Endothelial cell of umbilical vein (primary cell): ENCODE measurements around the gene RBMS3. TPM values are rescaled to one million over a fixed set of nuclear protein-coding genes. Genes with fewer than 3 reads are reported as not detected.

Experiments
- BruUV-seq: library from RNA; stranded (reverse); fragments of 400-500 nt; replicated peaks from 2 replicates; lab custom pipeline; 2021; lab: Mats Ljungman, UMichigan
- CTCF ChIA-PET: fragments of 300-600, 350-600 bp; sonication (Branson Sonifier 250); formaldehyde crosslinking; loops from one replicate; lab custom pipeline; 2021; ENCODE audit warnings: antibody characterized with exemption, inconsistent platforms; lab: Charles Lee
- POLR2A ChIA-PET: fragments of 300-600, 350-600 bp; sonication (Branson Sonifier 250); formaldehyde crosslinking; loops from one replicate; lab custom pipeline; 2021; ENCODE audit warnings: antibody characterized with exemption, inconsistent platforms; lab: Charles Lee
- DNase-seq: peaks from one replicate; pipeline ENCODE4 v3.0.0-alpha.2; 2011; ENCODE audit warnings: low read depth, low spot score
- FAIRE-seq: peaks from 2 replicates; lab custom pipeline; 2011; peaks lifted over from hg19 to GRCh38; lab: Jason Lieb, UNC
- H2AFZ ChIP-seq: 2 replicates; pipeline ENCODE4 v1.6.0; 2012; ENCODE audit warnings: low read depth, low read length, control low read depth, inconsistent platforms
- H3K27ac ChIP-seq: 2 replicates; pipeline ENCODE4 v1.5.1; 2011; ENCODE audit warnings: low read depth, mild to moderate bottlenecking, control low read depth, low read length, moderate library complexity; ENCODE audit not compliant: insufficient read depth
- H3K27me3 ChIP-seq, 2 experiments: 2 replicates each; pipeline versions ENCODE4 v1.6.0 to v1.6.1; 2011; ENCODE audit warnings: low read length in 2 of 2, mixed read lengths in 1 of 2; ENCODE audit not compliant: control insufficient read depth in 2 of 2, insufficient read depth in 2 of 2
- H3K36me3 ChIP-seq, 2 experiments: 2 replicates in 1 of 2; 3 replicates in 1 of 2; pipeline ENCODE4 v1.5.1; 2011; ENCODE audit warnings: low read length in 2 of 2, mild to moderate bottlenecking in 1 of 2, moderate library complexity in 1 of 2; ENCODE audit not compliant: control insufficient read depth in 2 of 2, insufficient read depth in 2 of 2; ENCODE audit errors: extremely low read depth in 1 of 2
- H3K4me1 ChIP-seq: 3 replicates; pipeline ENCODE4 v1.5.1; 2011; ENCODE audit warnings: mild to moderate bottlenecking, low read length; ENCODE audit not compliant: control insufficient read depth, insufficient read depth; ENCODE audit errors: extremely low read depth
- H3K4me2 ChIP-seq: 2 replicates; pipeline ENCODE4 v1.6.1; 2011; ENCODE audit warnings: low read length, control low read depth, mixed read lengths; ENCODE audit not compliant: insufficient read depth
- H3K4me3 ChIP-seq, 3 experiments: fragments of 200-600 bp in 1 of 3; sonication (generic), shearing (Covaris generic) in 1 of 3; replicated peaks in 1 of 3; 2 replicates each; pipeline ENCODE4 v1.5.1; 2011 to 2016; ENCODE audit warnings: control low read depth in 3 of 3, low read length in 3 of 3, mild to moderate bottlenecking in 2 of 3, inconsistent platforms in 1 of 3, low read depth in 1 of 3, moderate library complexity in 1 of 3; ENCODE audit not compliant: insufficient read depth in 1 of 3
- H3K79me2 ChIP-seq: 2 replicates; pipeline ENCODE4 v1.6.0; 2012; ENCODE audit warnings: low read length, inconsistent platforms; ENCODE audit not compliant: control insufficient read depth, insufficient read depth
- H3K9ac ChIP-seq: replicated peaks from 2 replicates; pipeline ENCODE3; 2011; ENCODE audit warnings: low read length, control low read depth; ENCODE audit not compliant: insufficient read depth; ENCODE audit errors: extremely low read depth
- H3K9me1 ChIP-seq: replicated peaks from 3 replicates; pipeline ENCODE4 v1.6.0; 2011; ENCODE audit warnings: mild to moderate bottlenecking, low read length; ENCODE audit not compliant: control insufficient read depth, insufficient read depth; ENCODE audit errors: extremely low read depth
- H3K9me3 ChIP-seq: replicated peaks from 2 replicates; pipeline ENCODE4 v1.5.1; 2012; ENCODE audit warnings: low read length, inconsistent platforms; ENCODE audit not compliant: control insufficient read depth, insufficient read depth
- H4K20me1 ChIP-seq: replicated peaks from 2 replicates; pipeline ENCODE3; 2011; ENCODE audit warnings: mild to moderate bottlenecking, low read length; ENCODE audit not compliant: control insufficient read depth, insufficient read depth; ENCODE audit errors: extremely low read depth
- EZH2 ChIP-seq: IDR thresholded peaks from 2 replicates; pipeline ENCODE4 v1.6.1; 2012; ENCODE audit warnings: borderline replicate concordance, low read depth, mild to moderate bottlenecking, moderate library complexity, low read length, inconsistent platforms; ENCODE audit not compliant: severe bottlenecking
- FOS ChIP-seq: IDR thresholded peaks from 2 replicates; pipeline ENCODE4 v1.6.1; 2011; ENCODE audit warnings: mild to moderate bottlenecking, low read length, moderate library complexity, borderline replicate concordance; ENCODE audit not compliant: insufficient read depth
- GATA2 ChIP-seq: IDR thresholded peaks from 2 replicates; pipeline ENCODE4 v1.7.0; 2011; ENCODE audit warnings: low read depth, mild to moderate bottlenecking, moderate library complexity, mixed read lengths, low read length; ENCODE audit not compliant: insufficient read length, insufficient read depth
- JUN ChIP-seq: IDR thresholded peaks from 2 replicates; pipeline ENCODE4 v1.6.1; 2011; ENCODE audit warnings: borderline replicate concordance, low read depth; ENCODE audit not compliant: insufficient read length, insufficient read depth
- MYC ChIP-seq: IDR thresholded peaks from one replicate; pipeline ENCODE4 v1.6.1; 2011; ENCODE audit warnings: mild to moderate bottlenecking, low read depth, low read length
- POLR2A ChIP-seq: IDR thresholded peaks from 2 replicates; pipeline ENCODE4 v1.6.1; 2012; ENCODE audit warnings: low read depth, mild to moderate bottlenecking, control low read depth, low read length
- POLR2AphosphoS5 ChIP-seq: IDR thresholded peaks from 2 replicates; pipeline ENCODE4 v1.6.1; 2012; ENCODE audit warnings: low read depth, mild to moderate bottlenecking, control low read depth, low read length, moderate library complexity; ENCODE audit not compliant: insufficient read depth
- dilution Hi-C: fragments of 300-500 bp; cut with MboI; formaldehyde crosslinking; loops from one replicate; pipeline ENCODE4 v1.15.0; 2019; ENCODE audit warnings: low sequenced_read_pairs; ENCODE audit not compliant: extremely low pct_ligation_motif_present
- intact Hi-C: fragments of 100-400 bp; cut with micrococcal nuclease; formaldehyde crosslinking; loops from one replicate; pipeline ENCODE4 v1.10.0; 2022
- polyA plus RNA-seq, 4 experiments: library from polyadenylated mRNA; depleted of rRNA in 3 of 4; stranded (reverse) in 3 of 4; unstranded in 1 of 4; fragments of >200 nt; gene quantifications; 2 replicates each; pipeline versions ENCODE4 v1.2.1 to v1.2.3, GENCODE V29; 2011 to 2012; ENCODE audit warnings: missing spikeins in 1 of 4
- total RNA-seq: library from RNA; stranded (reverse); gene quantifications from 2 replicates; pipeline ENCODE4 v1.2.3, GENCODE V29; 2021
- TF ChIP-seq, protein P1 (sequence below): IDR thresholded peaks from 2 replicates; pipeline ENCODE4 v1.6.1; 2011; ENCODE audit not compliant: insufficient read depth, insufficient read length
- TF ChIP-seq, protein P2 (sequence below), 2 donors: IDR thresholded peaks; 1 replicate in 1 of 2; 2 replicates in 1 of 2; pipeline ENCODE4 v1.5.1; 2011; ENCODE audit warnings: low read length in 2 of 2, mild to moderate bottlenecking in 2 of 2, moderate library complexity in 2 of 2, control low read depth in 1 of 2, inconsistent platforms in 1 of 2, low read depth in 1 of 2; ENCODE audit not compliant: insufficient read depth in 1 of 2; ENCODE audit errors: extremely low read depth in 1 of 2

The RBMS3 gene
- total and polyA plus RNA-seq, 2 donors (not counting 3 experiments of a cell fraction or from before 2014, with no cell fraction given), result 13.6 to 42.3 TPM

DNA sequence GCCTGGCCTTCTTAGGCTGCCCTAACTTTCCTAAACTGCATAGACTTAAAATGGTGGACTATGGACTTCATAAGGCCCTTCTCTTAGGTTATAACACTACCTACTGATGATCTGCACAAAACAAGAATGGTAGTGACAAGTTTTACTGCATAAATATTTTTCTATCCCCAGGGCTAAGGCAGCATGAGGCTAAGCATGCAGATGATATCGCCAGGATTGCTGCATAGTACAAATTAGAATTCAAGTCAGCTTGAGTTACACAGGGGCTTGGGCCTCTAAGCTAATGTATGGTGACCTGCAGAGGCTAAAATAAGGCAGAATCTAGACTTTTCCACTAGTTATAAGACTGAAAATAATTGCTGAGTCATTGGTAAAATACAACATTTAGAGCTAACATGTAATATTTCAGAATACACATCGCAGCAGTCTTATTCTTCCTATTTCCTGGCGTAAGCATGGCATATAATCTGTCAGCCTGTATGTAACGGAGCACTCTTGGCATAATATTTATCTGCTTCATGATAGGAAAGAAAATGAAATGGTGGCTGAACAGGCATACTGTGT is 15.3 kb upstream of the RBMS3 start:
- H3K9me1 ChIP-seq, result no peaks in the 10 kb centered on the region
- H3K4me3 ChIP-seq, result no peak overlapping the region
- peak overlapping the region; percentile 13 for H2AFZ ChIP-seq
- H3K36me3 ChIP-seq, result no peaks in the 10 kb centered on the region
- intact Hi-C loops (no loop called here), dilution Hi-C loops (no loop called here)
- DNase-seq, result no peak
- FAIRE-seq, result no peak
- TF ChIP-seq, protein P1, sequence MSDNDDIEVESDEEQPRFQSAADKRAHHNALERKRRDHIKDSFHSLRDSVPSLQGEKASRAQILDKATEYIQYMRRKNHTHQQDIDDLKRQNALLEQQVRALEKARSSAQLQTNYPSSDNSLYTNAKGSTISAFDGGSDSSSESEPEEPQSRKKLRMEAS, result no peak
- TF ChIP-seq POLR2AphosphoS5 (no peak), POLR2A (no peak), FOS (no peak), MYC (no peak), JUN (no peak), GATA2 (no peak), EZH2 (no peak)
- TF ChIP-seq, protein P2, sequence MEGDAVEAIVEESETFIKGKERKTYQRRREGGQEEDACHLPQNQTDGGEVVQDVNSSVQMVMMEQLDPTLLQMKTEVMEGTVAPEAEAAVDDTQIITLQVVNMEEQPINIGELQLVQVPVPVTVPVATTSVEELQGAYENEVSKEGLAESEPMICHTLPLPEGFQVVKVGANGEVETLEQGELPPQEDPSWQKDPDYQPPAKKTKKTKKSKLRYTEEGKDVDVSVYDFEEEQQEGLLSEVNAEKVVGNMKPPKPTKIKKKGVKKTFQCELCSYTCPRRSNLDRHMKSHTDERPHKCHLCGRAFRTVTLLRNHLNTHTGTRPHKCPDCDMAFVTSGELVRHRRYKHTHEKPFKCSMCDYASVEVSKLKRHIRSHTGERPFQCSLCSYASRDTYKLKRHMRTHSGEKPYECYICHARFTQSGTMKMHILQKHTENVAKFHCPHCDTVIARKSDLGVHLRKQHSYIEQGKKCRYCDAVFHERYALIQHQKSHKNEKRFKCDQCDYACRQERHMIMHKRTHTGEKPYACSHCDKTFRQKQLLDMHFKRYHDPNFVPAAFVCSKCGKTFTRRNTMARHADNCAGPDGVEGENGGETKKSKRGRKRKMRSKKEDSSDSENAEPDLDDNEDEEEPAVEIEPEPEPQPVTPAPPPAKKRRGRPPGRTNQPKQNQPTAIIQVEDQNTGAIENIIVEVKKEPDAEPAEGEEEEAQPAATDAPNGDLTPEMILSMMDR (IDR thresholded peaks at IDR 0.05; ENCODE audit: extremely low read depth in 1 of 2, insufficient read depth in 1 of 2, low read depth in 1 of 2, low read length in 2 of 2), result no peak
- H3K4me2 ChIP-seq, result no peak overlapping the region
- no peaks in the 10 kb centered on the region for H3K79me2 ChIP-seq
- H3K9me3 ChIP-seq, result no peaks in the 10 kb centered on the region
- BruUV-seq, result no TSS peak
- H3K4me1 ChIP-seq, result no peaks in the 10 kb centered on the region
- no peak overlapping the region for H3K27ac ChIP-seq
- no peaks in the 10 kb centered on the region for H3K27me3 ChIP-seq
- CTCF ChIA-PET, result no interaction called here
- no peaks in the 10 kb centered on the region for H4K20me1 ChIP-seq
- no peak overlapping the region for H3K9ac ChIP-seq
- POLR2A ChIA-PET, result no interaction called here
